Stimulated activated CD8-positive, alpha-beta memory T cell treated with anti-CD3 and anti-CD28 coated beads, Interleukin-7, amount 100 ng/mL, for 4 hours (primary cell): ENCODE results near the gene IGF2BP3.
A peak's percentile ranks its signal among the peaks of the same experiment; 100 is the strongest.
"Not testable (repeated sequence)": the region's sequence is repeated elsewhere in the genome, so short reads cannot be mapped to it uniquely, and the experiment has no call there.

ENCODE experiments used
- DNase-seq, 2 donors: peaks; one replicate each; pipeline ENCODE4 v3.0.0-alpha.2; 2020; ENCODE audit warnings: low read depth in 2 of 2

The IGF2BP3 gene

DNA sequence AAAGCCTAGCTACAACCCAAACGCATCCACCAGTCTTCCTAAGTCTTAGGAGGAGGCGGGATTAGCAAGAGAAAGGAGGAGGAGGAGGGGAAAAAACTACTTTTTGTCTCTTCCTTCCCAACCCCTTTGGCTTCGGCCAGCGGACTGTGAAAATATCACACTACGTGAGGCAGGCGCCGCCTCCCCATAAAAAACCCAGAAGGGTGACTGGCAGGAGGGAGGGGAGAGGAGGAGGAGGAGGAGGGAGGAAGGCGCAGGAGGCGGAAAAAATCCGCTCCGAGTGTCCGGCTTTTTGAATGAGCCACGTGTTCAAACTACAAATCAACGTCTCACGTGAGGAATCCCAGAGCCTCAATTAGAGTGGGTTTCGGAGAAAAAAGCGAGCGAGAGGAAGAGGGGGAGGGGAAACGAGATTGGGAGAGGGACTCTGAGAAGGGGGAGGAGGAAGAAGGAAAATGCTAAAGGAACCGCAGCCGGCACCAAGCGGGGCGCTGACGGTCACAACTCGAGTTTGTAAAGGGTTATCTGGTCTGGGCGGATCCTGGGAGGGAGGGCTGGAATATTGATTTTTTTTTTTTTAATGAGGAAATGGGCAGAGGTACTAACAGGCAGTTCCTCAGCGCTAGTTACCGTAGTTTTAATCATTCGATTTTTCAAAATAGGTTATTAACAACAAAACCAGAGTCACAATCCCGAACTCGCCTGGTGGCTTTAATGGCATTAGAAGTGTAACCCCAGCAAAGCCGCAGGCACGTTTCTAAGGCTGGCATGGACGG is at the start of gene IGF2BP3:
Gene IGF2BP3, minus strand, starts transcription at position 162 of the 776 bp plus-strand sequence. CDS start 381 bp downstream, outside the sequence.
- no peak for DNase-seq

DNA sequence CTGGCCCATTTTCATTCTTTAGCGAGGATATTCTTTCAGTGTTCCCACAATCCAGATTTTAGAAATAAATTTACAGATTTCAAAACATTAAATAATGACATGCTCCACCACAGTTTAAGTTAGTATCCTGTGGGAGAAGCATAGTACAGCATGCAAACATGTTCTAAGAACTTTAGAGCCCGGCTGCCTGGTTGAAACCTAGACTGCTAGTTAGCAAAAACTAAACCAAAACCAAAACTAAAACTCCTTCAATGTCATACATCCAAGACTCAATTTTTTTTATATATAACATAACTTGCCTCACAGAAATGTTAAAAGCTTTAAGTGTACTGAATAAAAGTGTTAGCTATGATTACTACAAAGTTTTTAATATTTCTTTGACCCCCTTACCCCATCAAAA is 44.5 kb upstream of the IGF2BP3 start:
- DNase-seq = no peak

DNA sequence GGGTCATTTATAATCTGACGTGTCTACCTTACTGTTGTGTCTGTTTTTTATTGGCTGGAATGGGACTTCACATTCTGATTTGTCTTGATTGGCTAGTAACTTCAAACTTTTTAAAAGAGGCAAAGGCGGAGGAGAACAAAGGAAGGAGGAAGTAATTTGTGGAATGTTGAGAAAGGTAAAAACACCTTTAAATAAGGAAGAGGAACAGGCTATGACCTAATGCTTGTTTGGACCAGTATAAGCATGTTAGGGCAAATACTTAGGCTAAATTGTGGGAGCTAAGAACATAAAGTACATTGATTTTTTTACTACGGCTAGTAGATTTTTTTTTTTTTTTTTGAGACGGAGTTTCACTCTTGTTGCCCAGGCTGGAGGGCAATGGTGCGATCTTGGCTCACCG is 43.5 kb upstream of the IGF2BP3 start:
- DNase-seq = not testable (repeated sequence)

DNA sequence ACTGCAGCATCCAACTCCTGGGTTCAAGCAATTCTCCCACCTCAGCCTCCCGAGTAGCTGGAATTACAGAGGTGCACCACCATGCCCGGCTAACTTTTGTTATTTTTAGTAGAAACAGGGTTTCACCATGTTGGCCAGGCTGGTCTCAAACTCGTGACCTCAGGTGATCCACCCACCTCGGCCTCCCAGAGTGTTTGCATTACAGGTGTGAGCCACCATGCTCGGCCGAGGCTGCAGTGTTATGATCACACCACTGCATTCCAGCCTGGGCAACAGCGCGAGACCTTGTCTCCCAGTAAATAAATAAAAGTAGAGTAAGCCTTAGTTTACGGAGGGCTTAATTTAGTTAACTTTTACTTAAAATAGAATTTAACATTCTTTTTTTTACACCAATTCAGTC is 23.7 kb upstream of the IGF2BP3 start:
- DNase-seq = no peak

DNA sequence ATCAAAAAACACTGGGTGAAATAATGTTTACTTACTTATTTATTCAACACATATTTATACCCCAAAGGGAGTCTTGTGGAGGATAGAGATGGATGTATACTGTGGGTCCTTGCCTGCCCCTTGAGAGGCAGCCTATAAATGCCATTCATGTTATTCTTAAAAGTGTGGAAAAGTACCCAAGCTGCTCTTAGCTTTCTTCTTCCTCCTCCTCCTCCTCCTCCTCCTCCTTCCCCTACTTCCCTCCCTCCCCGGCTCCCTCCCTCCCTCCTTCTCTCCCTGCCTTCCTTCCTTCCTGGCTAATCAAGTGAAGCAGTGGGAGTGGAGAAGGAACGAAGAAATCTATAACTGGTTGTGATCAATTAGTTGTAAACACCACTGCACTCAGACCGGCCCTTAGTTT is 21.2 kb upstream of the IGF2BP3 start:
- no peak for DNase-seq

DNA sequence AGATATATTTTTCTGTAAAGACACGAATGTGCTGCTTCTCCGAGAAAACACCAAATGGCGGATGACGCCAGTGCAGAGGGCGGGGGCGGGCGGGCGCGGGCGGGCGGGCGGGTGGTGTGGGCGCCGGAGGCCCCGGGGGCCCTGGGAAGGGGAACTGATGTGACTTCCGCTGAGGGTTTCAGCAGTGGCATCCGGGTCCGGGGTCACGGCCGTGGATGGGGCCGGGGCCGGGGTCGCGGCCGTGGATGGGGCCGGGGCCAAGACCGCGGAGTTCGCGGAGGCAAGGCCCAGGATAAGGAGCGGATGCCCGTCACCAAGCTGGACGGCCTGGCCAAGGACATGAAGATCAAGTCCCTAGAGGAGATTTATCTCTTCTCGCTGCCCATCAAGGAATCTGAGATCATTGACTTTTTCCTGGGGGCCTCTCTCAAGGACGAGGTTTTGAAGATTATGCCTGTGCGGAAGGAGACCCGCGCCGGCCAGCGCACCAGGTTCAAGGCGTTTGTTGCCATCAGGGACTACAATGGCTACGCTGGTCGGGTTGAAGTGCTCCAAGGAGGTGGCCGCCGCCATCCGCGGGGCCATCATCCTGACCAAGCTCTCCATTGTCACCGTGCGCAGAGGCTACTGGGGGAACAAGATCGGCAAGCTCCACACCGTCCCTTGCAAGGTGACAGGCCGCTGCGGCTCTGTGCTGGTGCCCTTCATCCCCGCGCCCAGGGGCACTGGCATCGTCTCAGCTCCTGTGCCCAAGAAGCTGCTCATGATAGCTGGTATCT is 20.3 kb upstream of the IGF2BP3 start:
- peak; percentile 25 to 50 for DNase-seq

DNA sequence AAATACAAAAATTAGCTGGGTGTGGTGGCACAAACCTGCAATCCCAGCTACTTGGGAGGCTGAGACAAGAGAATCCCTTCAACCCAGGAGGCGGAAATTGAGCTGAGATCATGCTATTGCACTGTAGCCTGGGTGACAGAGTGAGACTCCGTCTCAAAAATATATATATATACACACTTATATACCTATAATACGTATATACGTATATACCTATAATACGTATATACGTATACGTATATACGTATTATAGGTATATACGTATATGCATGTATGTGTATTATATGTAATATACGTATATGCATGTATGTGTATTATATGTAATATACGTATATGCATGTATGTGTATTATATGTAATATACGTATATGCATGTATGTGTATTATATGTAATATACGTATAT is 18.4 kb upstream of the IGF2BP3 start:
- DNase-seq = not testable (repeated sequence)

DNA sequence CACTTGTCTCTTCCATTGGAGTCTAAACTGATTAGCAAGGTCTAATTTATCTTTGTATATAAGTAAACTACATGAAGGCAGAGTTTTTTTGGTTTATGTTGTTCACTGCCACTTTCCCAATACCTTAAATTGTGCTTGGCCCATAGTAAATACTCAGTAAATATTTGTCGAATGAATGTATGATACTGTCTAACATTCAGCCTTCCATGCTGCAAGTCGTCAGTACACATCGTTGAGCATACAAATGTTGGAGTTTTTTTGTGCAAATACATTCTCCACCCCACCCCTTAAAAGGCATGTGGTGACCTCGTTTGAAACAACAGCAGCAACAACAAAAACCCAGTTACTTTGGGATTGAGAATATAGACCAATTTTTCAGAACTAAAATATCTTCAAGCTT is 17.4 kb upstream of the IGF2BP3 start:
- no peak for DNase-seq

DNA sequence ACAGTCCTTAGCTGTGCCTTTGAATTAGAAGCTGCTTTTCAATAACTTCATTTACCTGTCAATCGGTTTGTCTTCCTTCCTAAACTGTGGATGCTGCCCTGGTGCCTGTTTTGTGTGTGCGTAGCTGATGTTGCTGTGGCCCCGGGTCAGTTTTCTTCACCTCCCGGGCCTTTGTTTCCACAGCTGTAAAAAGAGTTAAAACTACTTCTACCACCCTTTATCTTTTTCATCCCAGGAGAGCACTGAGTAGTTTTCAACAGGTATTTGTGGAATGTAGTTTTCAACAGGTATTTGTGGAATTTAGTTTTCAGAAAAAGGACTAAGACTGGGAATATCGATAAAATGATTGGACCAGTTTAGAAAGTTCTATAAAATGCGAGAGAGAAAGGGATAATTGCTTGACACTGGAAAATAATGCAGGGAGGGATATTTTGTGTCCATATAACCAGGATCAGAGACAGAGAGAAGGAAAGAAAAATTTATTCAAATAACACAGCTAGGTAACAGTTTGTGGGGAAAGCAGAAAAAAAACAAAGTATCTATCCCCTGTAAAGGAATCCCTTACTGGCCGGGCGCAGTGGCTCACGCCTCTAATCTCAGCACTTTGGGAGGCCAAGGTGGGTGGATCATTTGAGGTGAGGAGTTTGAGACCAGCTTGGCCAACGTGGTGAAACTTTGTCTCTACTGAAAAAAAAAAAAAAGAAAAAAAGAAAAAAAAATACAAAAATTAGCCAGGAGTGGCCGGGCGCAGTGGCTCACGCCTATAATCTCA is 15.9 kb upstream of the IGF2BP3 start:
- no peak for DNase-seq

DNA sequence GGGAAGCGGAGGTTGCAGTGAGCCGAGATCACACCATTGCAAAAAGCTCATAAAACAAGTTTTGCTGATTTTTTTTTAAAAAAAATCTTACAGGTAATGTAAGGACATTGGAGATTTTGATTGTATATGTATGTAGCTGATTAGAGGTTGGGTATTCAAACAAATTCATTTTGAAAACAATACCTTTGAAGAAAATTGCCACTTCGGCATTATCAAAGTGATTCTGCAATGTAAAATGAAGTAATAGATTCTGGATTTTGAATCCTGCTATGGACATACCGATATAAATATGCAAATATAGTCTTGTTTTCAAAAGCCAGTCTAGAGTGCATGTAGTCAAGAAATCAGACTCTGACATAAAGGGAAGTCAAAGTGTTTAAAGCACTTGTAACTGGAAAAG is 12.4 kb upstream of the IGF2BP3 start:
- DNase-seq = no peak

DNA sequence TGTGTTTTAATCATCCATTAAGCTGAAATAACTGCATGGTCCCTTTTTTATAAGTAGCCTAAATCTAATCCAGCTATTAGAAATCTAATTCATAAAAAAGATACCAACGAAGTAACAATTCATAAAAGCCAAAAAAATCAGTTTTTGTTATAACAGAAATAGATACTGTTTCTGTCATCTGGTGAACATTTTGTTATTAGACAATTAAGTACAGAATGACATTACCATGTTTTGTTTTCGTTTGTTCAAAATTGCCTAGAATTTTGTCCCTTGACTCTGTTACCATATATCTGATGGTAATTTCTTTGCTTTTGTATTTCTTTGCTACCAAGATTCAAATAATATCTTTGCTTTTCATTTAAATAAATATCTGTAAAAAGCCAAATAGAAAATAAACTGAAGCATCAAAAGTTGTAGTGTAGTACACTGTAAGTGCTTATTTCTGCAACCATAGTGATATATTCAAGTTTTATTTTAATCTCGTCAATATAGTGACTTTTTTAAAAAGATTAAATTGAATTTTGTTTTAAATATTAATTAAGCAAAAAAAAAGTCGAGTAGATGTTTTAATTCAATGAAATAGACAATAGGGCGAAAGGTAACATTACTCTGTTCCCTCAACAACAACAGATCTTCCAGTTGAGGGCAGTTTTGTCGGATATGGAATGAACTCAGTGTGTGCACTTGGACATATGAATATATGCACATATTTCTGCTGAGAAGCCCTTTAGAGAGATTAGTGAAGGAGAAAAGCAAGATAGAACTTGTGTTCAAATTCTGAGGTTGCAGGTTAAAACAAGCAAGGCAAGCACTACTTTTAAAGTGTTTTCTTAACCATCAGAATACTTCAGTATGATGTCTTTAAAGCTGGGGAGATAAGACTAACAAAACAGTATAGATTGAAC is 7.9 kb upstream of the IGF2BP3 start:
- DNase-seq = no peak

DNA sequence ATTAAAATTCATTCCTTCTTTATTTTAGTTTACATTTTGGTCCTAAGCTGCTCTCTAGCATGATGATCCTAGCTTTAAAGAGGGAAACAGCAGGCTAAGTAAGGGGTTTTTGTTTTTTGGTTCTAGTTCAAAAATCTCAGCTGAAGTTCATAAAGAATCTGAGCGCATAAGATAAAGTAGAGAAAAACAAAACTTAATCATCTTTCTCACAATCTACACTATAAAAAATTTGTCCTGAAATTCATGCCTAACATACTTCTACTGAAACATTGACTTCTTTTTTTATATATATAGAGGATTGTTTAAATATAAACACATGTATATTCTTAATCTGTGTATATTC is 6.8 kb upstream of the IGF2BP3 start:
- DNase-seq = no peak

DNA sequence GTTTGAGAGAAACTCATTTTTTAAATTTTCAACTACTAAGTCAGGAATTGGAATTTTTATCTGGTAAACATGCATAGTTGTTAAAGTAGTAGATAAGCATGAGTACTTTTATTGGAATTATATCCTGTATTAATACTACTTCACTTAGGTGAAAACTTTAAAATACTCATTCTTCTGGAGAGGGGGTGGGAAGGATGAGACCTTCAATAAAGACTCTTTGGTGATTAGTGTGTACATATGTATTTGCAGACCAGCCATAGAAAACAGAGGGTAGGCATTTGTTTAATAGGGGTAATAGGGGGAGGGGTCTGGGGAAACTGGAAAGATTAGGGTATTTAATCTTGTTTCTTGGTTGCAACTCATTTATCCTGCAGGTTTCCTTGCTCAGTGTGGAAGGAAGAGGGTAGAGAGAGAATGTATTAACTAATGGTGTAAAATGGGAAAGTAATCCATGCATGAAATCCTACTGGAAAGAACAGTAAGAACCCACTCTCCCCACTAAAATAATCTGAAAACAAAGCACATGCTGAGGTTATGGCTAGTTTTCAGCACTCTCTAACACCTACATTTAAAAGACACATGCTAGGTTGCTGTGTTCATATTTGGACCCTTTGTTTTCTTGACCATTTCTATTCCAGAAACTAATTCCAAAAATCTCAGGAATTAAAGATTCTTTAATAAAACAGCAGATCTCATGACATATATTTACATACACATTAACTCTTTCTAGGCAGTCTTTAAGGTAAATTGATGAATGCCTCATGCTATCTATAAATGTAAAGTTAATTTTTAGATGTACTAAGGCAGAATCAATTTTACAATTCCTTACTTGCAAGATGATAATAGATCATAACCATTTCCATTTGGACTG is 6.2 kb upstream of the IGF2BP3 start:
- no peak for DNase-seq

DNA sequence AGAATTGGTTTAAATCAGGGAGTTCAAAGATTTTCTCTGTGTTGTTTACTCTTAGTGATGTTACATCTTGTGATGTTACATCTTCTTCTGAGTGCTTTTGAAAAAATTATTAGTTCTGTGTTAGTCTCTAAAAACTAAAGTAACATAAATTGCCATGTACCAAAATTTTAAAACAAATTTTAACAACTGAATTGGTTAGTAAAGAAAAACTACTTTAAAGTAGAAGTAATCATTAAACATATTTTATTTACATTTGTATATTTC is 5.2 kb upstream of the IGF2BP3 start:
- no peak for DNase-seq

DNA sequence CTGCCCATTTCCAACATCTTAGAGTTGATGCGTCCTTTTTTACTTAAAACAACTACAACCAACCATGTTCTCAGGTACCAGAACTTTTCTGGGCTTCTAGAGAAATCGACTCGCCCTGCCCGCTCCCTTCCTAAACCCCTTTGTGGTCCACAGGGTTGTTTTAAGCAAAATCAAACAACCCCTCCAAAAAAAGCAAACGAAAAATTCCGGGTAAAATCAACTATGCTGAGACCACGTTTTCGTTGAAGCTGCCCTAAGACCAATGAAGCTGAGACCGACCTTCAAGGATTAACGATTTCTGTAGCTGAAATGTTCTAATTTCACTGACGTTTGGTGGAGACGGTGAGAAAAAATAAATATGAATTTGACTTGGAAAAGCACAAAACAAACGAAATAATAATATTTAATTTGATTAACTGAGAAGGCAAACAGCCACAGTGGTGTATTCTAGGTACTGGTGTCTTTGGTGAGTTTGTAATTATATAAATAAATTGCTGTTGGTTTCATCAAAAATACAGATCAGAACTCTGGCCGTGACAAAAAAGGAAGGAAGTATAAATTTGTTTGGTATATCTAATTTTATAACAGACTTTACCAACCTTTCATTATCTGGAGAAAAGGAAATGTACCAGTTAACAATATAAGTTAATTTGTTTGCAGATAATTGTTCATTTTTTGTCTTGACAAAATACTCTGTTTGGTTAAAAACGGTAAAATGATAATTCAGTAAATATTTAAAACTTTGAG is 4.7 kb upstream of the IGF2BP3 start:
- DNase-seq = no peak

DNA sequence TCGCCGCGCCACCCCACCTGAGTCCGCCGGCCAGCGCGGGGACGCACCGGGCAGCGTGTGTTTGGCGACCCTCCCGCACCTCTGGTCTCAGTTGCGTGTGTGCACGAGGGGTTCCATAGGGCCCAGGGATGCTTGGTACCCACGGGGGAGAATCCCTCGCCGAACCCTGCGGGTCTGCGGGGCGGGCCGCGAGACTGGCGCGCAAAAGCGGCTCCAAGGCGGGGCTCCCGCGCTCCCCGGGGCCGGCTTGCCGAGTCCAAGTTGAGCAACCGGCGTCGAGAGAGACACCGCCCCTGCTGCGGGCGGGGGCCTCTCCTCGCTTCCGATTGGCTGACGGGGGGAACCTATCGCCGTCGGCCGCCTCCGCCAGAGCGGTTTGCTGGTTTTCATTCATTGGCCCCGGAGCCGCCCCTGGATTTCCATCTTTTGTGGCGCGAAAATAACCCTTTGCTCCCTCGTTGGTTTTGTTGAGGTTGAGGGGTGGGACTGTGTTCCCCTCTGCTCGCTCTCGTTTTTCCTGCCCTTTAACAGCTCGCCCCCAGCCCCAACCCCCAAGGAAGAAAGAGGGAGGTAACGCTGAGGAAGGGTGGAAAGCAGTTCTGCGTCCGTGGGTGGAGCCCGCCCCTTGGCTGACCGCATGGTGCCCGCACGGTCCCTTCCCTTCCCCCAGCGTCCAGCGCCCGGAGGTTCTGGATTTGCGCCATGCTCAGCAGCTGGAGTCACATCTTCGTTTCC is 4.0 kb upstream of the IGF2BP3 start:
- peak in 1 of 2 donors; percentile 47 for DNase-seq

DNA sequence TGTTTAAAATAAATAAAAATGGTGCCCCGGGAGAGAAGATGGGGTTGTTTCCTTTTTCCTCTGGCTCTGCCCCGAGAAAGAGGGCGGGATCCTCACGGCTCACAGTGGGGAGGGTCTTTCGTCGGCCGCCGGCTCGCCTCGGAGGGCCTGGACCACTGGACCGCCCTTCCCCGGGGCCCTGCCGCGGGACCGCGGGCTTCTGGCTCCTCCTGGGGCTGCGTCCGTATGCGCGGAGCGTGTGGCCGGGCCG is 3.5 kb upstream of the IGF2BP3 start:
- DNase-seq = no peak

DNA sequence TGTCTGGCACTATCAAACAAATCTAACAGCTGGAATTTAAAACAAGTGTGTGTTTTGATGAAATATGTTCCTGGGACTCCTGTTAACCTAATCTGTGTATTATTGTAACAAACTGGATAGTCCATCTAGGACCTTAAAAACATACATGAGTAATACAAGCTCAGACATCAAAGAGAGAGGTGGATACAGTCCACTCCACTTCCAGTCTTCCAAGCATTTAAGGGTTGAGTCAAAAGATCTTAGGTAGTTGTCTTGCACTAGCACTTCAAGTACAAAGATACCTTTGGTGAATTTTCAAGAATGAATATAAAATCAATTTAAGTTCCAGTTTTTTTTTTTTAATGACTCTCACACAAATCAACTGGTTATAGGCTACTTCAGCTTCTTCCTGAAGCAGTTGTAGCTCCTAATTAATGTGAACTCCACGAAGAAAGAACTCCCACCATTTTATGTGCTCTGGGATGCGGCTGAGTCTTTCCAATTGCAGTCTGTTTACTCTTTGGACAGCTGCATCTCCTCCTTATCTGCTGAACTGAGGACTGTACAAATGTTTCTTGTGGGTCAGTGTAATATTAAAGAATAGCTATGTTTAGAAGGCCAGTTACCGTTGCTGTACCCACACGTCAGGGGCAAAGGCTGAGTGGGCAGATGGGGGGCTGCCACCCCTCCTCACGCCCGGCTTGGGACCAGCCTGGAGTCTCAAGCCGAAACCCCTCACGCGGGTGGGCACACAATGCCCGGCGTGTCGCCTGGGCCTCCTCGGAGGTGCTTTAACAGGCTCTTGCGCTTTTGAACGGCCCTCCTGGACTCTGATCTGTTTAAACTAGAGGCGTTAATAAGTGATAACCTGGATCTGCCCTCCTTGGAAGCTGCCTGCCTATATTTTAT is 2.9 kb upstream of the IGF2BP3 start:
- no peak for DNase-seq

DNA sequence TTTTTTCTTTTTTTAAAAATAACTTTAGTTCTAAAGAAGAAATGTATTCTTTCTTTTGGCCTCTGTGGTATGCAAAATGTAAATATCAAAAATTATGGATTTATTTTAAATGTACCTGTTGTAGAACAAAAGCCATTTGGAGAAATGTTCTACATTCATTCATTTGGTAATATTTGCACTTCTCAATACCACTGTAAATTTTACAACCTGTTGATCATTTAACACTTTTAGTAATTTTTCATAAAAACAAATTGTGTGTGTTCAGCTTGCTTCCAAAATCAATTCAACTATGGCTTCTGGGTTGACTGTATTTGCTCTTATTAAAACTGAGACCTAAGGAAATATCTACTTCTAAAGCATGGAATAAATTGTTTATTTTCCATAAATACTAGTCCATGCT is 2.3 kb upstream of the IGF2BP3 start:
- no peak for DNase-seq
